ENCODE results near the gene SEPTIN1.
A peak's percentile ranks its signal among the peaks of the same experiment; 100 is the strongest.

Gene SEPTIN1

DNA sequence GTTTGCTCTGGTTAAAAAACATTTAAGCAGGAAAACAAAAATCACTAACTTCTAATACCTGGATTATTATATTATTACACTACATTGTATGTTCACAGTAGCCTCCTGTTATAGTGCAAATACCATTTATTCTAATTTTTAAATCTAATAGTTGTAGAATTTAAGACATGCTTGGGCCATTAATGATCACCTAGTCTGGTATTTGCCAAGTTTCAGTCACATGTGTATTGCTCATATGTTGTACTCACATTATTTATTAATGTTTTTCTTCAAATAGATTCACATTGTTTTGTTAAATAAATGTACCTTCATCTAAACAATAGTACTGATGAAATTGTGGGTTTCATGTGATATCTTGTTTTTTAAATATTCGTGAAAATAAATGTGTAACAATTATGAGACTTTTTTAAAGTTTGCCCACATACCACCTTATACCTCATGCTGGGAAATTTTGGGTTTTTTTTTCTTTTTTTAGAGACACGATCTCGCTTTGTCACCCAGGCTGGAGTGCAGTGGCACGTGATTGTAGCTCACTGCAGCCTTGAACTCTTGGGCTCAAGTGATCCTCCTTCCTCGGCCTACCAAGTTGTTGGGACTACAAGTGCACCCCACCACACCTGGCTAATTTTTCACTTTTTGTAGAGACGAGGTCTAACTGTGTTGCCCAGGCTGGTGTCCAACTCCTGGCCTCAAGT lies 30.9 kb upstream of the SEPTIN1 start:
- Mint-ChIP-seq H3K9me3 (no peaks in the 10 kb centered on the region), H3K27ac (no peak overlapping the region), H3K4me3 (no peak overlapping the region), H3K36me3 (ENCODE audit: insufficient read depth) (peaks cover 12% of the 10 kb centered on the region), H3K27me3 (no peaks in the 10 kb centered on the region), H3K4me1 (ENCODE audit: low read depth in 2 of 2) (peaks cover 14 to 18% of the 10 kb centered on the region in 2 donors)
- no peak for ATAC-seq (replicated peaks)
- no peak for DNase-seq

DNA sequence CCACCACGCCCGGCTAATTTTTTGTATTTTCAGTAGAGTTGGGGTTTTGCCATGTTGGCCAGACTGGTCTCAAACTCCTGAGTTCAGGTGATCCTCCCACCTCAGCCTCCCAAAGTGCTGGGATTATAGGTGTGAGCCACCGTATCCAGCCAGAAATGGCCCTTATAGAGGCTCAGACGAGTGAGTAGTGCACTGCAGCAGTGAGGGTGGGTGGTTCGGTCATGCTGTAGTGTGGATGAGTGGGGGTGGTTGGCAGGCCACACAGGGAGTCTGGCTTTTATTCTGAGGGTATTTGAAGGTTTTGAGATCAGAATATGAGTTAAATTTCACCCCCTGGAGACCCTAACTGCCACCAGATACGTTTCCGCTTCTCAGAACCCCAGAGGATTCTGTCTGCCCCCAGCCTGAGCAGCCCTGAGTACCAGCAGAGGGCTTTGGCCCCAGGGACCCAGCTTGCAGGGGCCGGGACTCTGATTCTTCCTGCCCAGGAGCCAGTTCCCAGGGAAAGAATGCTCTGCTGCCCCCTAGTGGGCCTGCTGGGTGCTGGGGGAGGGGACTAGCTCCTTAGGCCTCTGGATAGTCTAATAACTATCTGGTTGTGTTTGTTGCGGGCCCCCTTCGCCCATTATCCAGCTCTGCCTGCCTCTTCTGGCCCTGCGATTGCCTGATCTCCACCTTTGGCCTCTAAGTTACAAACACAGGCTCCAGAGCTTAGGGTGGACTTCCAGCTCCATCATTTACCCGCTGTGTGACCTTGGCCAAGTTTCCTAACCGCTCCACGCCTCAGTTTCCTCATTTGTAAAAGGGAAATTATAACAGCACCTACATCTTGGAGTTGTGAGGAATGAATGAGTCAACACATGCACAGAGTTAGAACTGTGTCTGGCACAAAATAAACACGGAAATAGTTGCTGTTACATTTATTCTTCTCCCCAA lies 27.0 kb upstream of the SEPTIN1 start:
- Mint-ChIP-seq H3K4me1 (ENCODE audit: low read depth in 2 of 2) (peaks cover 17 to 18% of the 10 kb centered on the region in 2 donors), H3K4me3 (peak overlapping the region; percentile 77 to 96), H3K9me3 (no peaks in the 10 kb centered on the region), H3K27me3 (no peaks in the 10 kb centered on the region), H3K36me3 (ENCODE audit: insufficient read depth) (peaks cover 12% of the 10 kb centered on the region), H3K27ac (no peak overlapping the region)
- ATAC-seq (replicated peaks): peak; percentile 68
- peak; percentile 94 to 97 (median 96) for DNase-seq

GRCh38 chr16:30407804-30408534 lies 25.6 kb upstream of the SEPTIN1 start:
- ATAC-seq (replicated peaks) (no peak), DNase-seq (no peak)
- Mint-ChIP-seq H3K27me3 (no peaks in the 10 kb centered on the region), H3K27ac (no peak overlapping the region), H3K36me3 (ENCODE audit: insufficient read depth) (peaks cover 7% of the 10 kb centered on the region), H3K4me1 (ENCODE audit: low read depth in 2 of 2) (peaks cover 14 to 18% of the 10 kb centered on the region in 2 donors), H3K9me3 (no peaks in the 10 kb centered on the region), H3K4me3 (peak overlapping the region; percentile 77 to 96)

- DNase-seq (peak; percentile 79 to 83 (median 82)), ATAC-seq (replicated peaks) (peak; percentile 85)
- Mint-ChIP-seq H3K9me3 (no peaks in the 10 kb centered on the region), H3K27me3 (no peaks in the 10 kb centered on the region), H3K4me1 (ENCODE audit: low read depth in 2 of 2) (peaks cover 13 to 18% of the 10 kb centered on the region in 2 donors), H3K27ac (peak within 1 kb of the TSS; percentile 27 to 92), H3K36me3 (ENCODE audit: insufficient read depth) (peaks cover 7% of the 10 kb centered on the region), H3K4me3 (peak within 1 kb of the TSS; percentile 77 to 96)
Observed at GRCh38 chr16:30407102-30407803, 24.9 kb upstream of the SEPTIN1 start, which contains the start of gene ZNF771. ZNF771 (plus strand) TSS chr16:30407606; CDS start chr16:30408054, 448 bp downstream.

DNA sequence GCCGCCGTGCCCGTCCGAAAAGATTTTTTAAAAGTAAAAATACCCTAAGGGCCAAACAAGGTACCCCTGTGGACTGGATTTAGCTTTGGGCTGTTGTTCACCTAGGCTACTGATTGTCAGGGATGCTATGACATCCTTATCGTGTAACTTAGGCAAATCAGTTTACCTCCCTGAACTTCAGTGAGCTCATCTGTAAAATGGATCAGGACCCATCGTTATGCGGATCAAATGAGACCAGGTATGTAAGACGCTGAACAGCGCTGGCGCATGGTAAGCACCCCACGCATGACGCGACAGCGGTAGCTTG lies 24.4 kb upstream of the SEPTIN1 start:
- ATAC-seq (replicated peaks) (peak; percentile 28), DNase-seq (no peak)
- no peaks in the 10 kb centered on the region for H3K9me3 Mint-ChIP-seq
- H3K36me3 Mint-ChIP-seq (ENCODE audit: insufficient read depth): peaks cover 7% of the 10 kb centered on the region
- H3K4me3 Mint-ChIP-seq: peak overlapping the region; percentile 77 to 96
- H3K27ac Mint-ChIP-seq: peak overlapping the region; percentile 27 to 92
- no peaks in the 10 kb centered on the region for H3K27me3 Mint-ChIP-seq
- H3K4me1 Mint-ChIP-seq (ENCODE audit: low read depth in 2 of 2): peaks cover 9 to 18% of the 10 kb centered on the region in 2 donors

GRCh38 chr16:30401768-30402425 lies 19.5 kb upstream of the SEPTIN1 start:
- peaks cover 20% of the 10 kb centered on the region for H3K36me3 Mint-ChIP-seq (ENCODE audit: insufficient read depth)
- H3K27ac Mint-ChIP-seq: no peak overlapping the region
- peak overlapping the region; percentile 86 to 87 for H3K4me3 Mint-ChIP-seq
- H3K27me3 Mint-ChIP-seq: no peaks in the 10 kb centered on the region
- H3K9me3 Mint-ChIP-seq: no peaks in the 10 kb centered on the region
- DNase-seq: no peak
- no peak for ATAC-seq (replicated peaks)
- H3K4me1 Mint-ChIP-seq (ENCODE audit: low read depth in 2 of 2): peaks cover 13 to 25% of the 10 kb centered on the region in 2 donors

DNA sequence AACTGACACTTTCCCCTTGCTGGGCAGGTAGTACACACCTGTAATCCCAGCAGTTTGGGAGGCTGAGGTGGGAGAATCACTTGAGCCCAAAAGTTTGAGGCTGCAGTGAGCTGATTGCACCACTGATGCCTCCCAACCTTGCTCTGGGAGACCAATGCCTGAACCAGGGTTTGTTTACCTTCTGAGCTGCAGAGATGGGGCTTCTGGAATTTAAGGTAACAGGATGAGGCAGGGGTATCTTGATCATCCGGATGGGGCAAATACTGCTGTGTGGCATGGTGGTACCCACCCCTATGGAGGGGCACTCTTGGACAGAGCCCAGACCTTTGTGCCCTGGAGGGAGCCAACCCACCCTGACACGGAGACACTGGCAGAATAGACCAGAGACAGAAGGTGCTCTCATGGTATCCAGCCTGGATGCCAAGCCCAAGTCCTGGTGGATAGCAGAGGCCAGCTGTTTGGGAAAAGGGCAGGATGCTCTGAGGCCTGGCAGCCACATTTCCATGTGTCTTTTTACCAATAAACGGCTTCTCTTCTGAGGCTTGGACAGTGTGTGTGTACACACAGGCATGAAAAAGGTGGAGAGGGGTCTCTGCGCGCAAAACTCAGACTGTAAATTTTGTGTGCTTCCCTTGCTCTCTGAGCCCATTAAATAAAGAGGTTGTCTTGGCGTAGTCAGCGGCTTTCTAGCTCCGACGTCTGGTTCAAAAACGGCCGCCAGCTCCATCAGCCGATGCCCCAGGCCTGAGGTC lies 17.2 kb upstream of the SEPTIN1 start:
- no peaks in the 10 kb centered on the region for H3K9me3 Mint-ChIP-seq
- no peaks in the 10 kb centered on the region for H3K27me3 Mint-ChIP-seq
- H3K27ac Mint-ChIP-seq: peak overlapping the region; percentile 72 to 87
- H3K36me3 Mint-ChIP-seq (ENCODE audit: insufficient read depth): peaks cover 16% of the 10 kb centered on the region
- no peak for ATAC-seq (replicated peaks)
- peak overlapping the region; percentile 86 to 87 for H3K4me3 Mint-ChIP-seq
- no peak for DNase-seq
- peaks cover 25 to 34% of the 10 kb centered on the region in 2 donors for H3K4me1 Mint-ChIP-seq (ENCODE audit: low read depth in 2 of 2)

DNA sequence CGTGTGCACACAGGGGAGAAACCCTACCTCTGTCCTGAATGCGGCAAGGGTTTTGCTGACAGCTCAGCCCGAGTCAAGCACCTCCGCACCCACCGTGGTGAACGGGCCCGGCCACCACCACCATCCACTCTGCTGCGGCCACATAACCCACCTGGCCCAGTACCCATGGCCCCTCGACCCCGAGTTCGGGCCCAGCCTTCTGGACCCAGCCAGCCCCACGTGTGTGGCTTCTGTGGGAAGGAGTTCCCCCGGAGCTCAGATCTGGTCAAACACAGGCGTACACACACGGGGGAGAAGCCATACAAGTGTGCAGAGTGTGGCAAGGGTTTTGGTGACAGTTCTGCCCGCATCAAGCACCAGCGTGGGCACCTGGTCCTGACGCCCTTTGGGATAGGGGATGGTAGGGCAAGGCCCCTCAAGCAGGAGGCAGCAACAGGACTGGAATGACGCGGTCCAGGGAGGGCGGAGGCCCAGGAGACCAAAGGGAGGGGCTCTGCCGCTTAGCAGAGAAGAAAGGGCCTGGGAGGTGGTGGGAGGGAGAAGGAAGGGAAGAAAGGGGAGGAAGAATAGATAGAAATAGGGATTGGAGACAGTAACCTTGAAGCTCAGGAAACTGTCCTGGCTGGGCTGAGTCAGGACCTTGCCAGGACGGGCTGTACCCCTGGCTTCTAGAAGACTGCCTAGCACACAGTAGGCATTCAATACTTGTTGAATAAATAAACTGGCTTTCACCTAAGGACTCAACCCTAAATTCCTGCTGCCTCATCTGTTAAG lies 16.5 kb upstream of the SEPTIN1 start:
- H3K4me3 Mint-ChIP-seq: peak overlapping the region; percentile 86 to 87
- no peaks in the 10 kb centered on the region for H3K9me3 Mint-ChIP-seq
- H3K4me1 Mint-ChIP-seq (ENCODE audit: low read depth in 2 of 2): peaks cover 29 to 36% of the 10 kb centered on the region in 2 donors
- H3K27ac Mint-ChIP-seq: peak overlapping the region in 1 of 2 donors; percentile 72
- DNase-seq (no peak), ATAC-seq (replicated peaks) (no peak)
- H3K36me3 Mint-ChIP-seq (ENCODE audit: insufficient read depth): peaks cover 16% of the 10 kb centered on the region
- H3K27me3 Mint-ChIP-seq: no peaks in the 10 kb centered on the region

DNA sequence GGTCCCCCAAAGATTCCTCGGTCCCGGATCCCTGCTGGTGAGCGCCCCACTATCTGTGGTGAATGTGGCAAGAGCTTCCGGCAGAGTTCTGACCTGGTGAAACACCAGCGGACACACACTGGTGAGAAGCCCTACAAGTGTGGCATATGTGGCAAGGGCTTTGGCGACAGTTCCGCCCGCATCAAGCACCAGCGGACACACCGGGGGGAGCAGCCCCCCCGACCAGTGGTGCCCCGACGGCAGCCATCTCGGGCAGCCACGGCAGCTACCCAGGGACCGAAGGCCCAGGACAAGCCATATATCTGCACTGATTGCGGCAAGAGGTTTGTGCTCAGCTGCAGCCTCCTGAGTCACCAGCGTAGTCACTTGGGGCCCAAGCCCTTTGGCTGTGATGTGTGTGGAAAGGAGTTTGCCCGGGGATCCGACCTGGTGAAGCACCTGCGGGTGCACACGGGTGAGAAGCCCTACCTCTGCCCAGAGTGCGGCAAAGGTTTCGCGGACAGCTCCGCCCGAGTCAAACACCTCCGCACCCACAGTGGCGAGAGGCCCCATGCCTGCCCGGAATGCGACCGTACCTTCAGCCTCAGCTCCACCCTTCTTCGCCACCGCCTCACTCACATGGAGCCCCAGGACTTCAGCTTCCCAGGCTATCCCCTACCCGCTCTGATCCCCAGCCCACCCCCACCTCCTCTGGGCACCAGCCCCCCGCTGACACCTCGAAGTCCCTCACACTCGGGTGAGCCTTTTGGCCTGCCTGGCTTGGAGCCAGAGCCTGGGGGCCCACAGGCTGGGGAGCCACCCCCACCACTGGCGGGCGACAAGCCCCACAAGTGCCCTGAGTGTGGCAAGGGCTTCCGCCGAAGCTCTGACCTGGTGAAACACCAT lies 15.7 kb upstream of the SEPTIN1 start:
- ATAC-seq (replicated peaks) (no peak), DNase-seq (no peak)
- no peaks in the 10 kb centered on the region for H3K27me3 Mint-ChIP-seq
- peak overlapping the region in 1 of 2 donors; percentile 17 for H3K4me3 Mint-ChIP-seq
- H3K9me3 Mint-ChIP-seq: no peaks in the 10 kb centered on the region
- H3K36me3 Mint-ChIP-seq (ENCODE audit: insufficient read depth): peaks cover 16% of the 10 kb centered on the region
- peak overlapping the region in 1 of 2 donors; percentile 62 for H3K27ac Mint-ChIP-seq
- H3K4me1 Mint-ChIP-seq (ENCODE audit: low read depth in 2 of 2): peaks cover 29 to 36% of the 10 kb centered on the region in 2 donors

GRCh38 chr16:30397056-30397455 lies 14.7 kb upstream of the SEPTIN1 start:
- Mint-ChIP-seq H3K9me3 (no peaks in the 10 kb centered on the region), H3K4me3 (peak overlapping the region; percentile 67 to 83), H3K4me1 (ENCODE audit: low read depth in 2 of 2) (peaks cover 29 to 36% of the 10 kb centered on the region in 2 donors), H3K27me3 (no peaks in the 10 kb centered on the region), H3K36me3 (ENCODE audit: insufficient read depth) (peaks cover 16% of the 10 kb centered on the region), H3K27ac (peak overlapping the region in 1 of 2 donors; percentile 62)
- no peak for DNase-seq
- ATAC-seq (replicated peaks): no peak

Measured in effector memory CD8-positive, alpha-beta T cell (primary cell).